Measurements from ENCODE around the gene PTTG1IP.
A peak's percentile ranks its signal among the peaks of the same experiment; 100 is the strongest.

PTTG1IP gene

DNA sequence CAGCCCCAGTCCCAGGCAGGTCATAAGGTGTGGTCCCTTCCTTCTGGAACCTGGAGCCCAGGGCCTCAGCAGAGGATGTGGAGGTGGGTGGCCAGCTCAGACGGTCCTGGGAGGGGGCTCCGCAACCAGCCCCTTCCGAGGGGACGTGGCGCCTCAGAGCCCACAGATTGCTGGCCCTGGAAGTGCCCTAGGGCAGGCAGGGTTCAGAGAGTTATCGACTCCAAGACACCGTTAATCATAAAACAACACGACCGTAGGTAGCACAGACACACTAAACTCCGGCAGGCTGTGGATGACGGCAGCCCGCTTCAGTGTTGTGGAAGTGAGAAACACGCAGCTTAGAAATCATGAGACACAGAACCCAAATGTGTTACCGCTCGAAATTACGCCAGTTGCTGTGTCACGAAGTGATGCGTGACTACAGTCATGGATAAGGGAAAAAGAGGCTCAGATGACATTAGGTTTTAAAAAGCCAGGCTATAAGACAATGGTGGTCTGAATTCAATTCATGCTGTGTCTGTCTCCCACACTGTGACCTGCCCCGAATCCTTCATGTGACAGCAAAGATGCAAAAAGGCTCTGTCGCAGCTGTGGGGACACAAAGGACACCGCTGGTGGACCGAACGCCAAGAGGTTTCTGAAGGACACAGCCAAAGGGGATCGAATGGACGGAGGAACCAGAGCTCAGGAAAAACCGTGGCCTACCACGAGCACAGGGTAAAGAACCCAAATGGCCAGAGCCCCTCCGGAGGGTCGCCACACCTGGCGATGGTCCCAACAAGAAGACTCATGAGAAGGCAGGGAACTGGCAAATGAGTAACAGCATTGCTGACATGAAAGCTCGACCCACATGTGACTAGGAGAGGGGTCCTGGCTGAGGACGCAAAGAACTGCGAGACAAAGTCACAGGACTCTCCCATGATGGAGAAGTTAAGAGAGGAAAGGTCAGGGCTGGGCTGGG is 53.9 kb downstream of the PTTG1IP start:
- TF ChIP-seq ZFX (IDR thresholded peaks at IDR 0.05): no peak
- no peak for TF ChIP-seq CTCF (conservative IDR thresholded peaks at IDR 0.05)
- H3K27ac ChIP-seq: no peak overlapping the region

- H3K27ac ChIP-seq: no peak overlapping the region
- TF ChIP-seq CTCF (conservative IDR thresholded peaks at IDR 0.05): no peak
- TF ChIP-seq ZFX (IDR thresholded peaks at IDR 0.05): no peak
These were observed 54.9 kb downstream of the PTTG1IP start for GRCh38 chr21:44818640-44819011.

DNA sequence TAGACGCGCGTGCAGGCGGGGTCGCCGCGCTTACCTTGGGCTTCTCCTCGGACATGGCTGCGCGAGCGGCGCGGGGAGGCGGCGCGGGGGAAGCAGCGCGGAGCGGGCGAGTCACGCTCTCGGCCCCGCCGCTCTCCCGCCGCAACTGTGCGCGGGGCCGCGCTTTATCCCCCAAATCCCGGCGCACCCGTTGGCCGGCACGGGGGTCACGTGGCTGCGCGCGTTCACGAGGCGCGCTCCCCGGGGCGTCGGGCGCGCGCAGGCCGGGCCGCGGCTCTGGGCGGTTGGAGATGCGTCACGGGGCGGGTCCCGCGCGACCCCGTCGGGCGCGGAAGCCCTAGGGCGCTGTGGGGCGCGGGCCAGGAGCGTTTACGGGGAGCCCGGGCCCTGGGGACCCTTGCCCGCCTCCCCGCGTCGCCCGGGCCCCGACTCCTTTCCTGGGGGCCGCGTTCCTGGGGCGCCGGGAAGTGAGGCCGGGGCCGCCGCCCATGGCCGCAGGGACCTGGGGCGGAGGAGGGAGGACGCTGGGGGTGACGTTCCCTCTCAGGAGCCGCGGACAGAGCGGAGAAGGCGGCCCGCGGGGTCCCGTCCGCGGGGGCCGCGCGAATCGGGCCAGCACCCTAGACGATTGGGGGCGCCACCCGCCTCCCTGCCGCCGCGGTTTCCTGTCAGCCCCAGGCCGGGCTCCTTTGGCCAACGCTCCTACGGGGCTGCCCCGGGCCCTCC is 55.4 kb downstream of the PTTG1IP start, which contains the start of gene SUMO3:
Gene SUMO3 (minus strand): TSS at position 149 of the 726 bp plus-strand sequence. CDS start 94 bp downstream, at position 55.
- peak within 1 kb of the TSS; percentile 57 for H3K27ac ChIP-seq
- TF ChIP-seq CTCF (conservative IDR thresholded peaks at IDR 0.05) (no peak), ZFX (IDR thresholded peaks at IDR 0.05) (no peak)

- TF ChIP-seq CTCF (conservative IDR thresholded peaks at IDR 0.05) (no peak), ZFX (IDR thresholded peaks at IDR 0.05) (no peak)
- peak overlapping the region; percentile 57 for H3K27ac ChIP-seq
These were observed 56.0 kb downstream of the PTTG1IP start for GRCh38 chr21:44817506-44817880.

- H3K27ac ChIP-seq: peak overlapping the region; percentile 57
- TF ChIP-seq ZFX (IDR thresholded peaks at IDR 0.05): no peak
- TF ChIP-seq CTCF (conservative IDR thresholded peaks at IDR 0.05): no peak
These were observed 56.6 kb downstream of the PTTG1IP start for GRCh38 chr21:44816761-44817505.

DNA sequence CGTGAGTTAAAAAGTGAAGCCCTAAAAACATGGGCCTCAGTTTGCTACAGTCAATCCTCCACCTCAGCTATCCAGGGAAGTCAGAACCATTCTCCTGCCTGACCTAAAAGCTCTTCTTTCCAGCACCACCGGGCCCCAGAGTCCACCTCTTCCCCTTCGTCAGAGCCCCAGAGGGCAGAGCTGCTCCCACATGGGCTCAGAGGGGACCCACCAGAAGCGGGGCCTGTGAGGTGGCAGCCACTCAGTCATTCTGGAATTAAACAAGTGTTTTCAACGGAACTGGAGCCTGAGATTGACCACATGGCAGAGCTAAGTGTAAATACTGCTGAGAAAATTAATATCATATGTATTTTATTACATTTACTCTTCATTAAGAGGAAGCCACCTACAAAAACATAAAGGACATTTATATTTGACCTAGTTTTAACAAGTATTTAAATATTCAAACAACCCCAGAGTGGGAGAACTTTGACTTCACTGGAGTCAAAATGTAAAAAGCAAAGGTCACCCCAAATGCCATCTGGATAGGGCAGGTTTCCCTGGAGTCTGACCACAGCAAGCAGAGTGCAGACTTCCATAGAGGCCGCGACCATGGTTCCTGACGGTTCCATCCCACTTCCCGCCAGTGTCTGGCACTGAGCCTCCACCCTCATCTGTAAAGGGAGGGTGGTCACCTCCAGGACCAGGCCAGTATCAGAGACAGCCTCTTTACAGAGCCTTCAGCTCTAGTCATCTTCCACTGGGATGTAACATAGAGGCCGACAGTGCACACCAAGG is 57.5 kb downstream of the PTTG1IP start:
- TF ChIP-seq CTCF (conservative IDR thresholded peaks at IDR 0.05) (no peak), ZFX (IDR thresholded peaks at IDR 0.05) (no peak)
- no peak overlapping the region for H3K27ac ChIP-seq

Data from C4-2B (cell line).